Measurements from ENCODE around the gene PPP1R15B.

PPP1R15B gene

GRCh38 chr1:204396015-204396583 is 15.5 kb downstream of the PPP1R15B start:
- no peak for DNase-seq

GRCh38 chr1:204391629-204392028 is 20.0 kb downstream of the PPP1R15B start:
- DNase-seq, result no peak

- DNase-seq, result no peak
Measured at GRCh38 chr1:204390751-204391466, 20.7 kb downstream of the PPP1R15B start.

- DNase-seq, result no peak
Measured at GRCh38 chr1:204385727-204386126, 25.9 kb downstream of the PPP1R15B start.

GRCh38 chr1:204384636-204385352 is 26.8 kb downstream of the PPP1R15B start:
- no peak for DNase-seq

GRCh38 chr1:204383163-204383904 is 28.3 kb downstream of the PPP1R15B start:
- DNase-seq, result no peak

GRCh38 chr1:204382714-204383083 is 28.9 kb downstream of the PPP1R15B start:
- no peak for DNase-seq

- DNase-seq, result no peak
Measured at GRCh38 chr1:204380293-204380831, 31.3 kb downstream of the PPP1R15B start.

- DNase-seq, result peak; percentile 36 to 52
Measured at GRCh38 chr1:204377800-204378668, 33.6 kb downstream of the PPP1R15B start.

- DNase-seq, result no peak
Measured at GRCh38 chr1:204376919-204377799, 34.5 kb downstream of the PPP1R15B start.

- no peak for DNase-seq
Measured at GRCh38 chr1:204376465-204376864, 35.2 kb downstream of the PPP1R15B start.

GRCh38 chr1:204373911-204374310 is 37.7 kb downstream of the PPP1R15B start:
- no peak for DNase-seq

- DNase-seq, result no peak
Measured at GRCh38 chr1:204370176-204370575, 41.4 kb downstream of the PPP1R15B start.

GRCh38 chr1:204368996-204369726 is 42.5 kb downstream of the PPP1R15B start:
- no peak for DNase-seq

- DNase-seq, result no peak
Measured at GRCh38 chr1:204367956-204368355, 43.7 kb downstream of the PPP1R15B start.

GRCh38 chr1:204367193-204367858 is 44.3 kb downstream of the PPP1R15B start:
- no peak for DNase-seq

- DNase-seq, result no peak
Measured at GRCh38 chr1:204366759-204367158, 44.9 kb downstream of the PPP1R15B start.

GRCh38 chr1:204363335-204364114 is 48.1 kb downstream of the PPP1R15B start:
- DNase-seq, result peak; percentile 59 to 80

- DNase-seq, result no peak
Measured at GRCh38 chr1:204362984-204363334, 48.7 kb downstream of the PPP1R15B start.
